GM21367 (cell line): ENCODE results near the gene HSPBP1.
"Not testable (repeated sequence)": the region's sequence is repeated elsewhere in the genome, so short reads cannot be mapped to it uniquely, and the experiment has no call there.

ENCODE experiments used
- ATAC-seq: cut with Tn5 transposase; IDR thresholded peaks from one replicate; pipeline ENCODE4 v1.9.1; 2021; ENCODE audit not compliant: unreplicated experiment

HSPBP1 gene

GRCh38 chr19:55241143-55241934, 38.6 kb downstream of the HSPBP1 start:
- ATAC-seq = no peak

- no peak for ATAC-seq
Observed at GRCh38 chr19:55240713-55241020, 39.2 kb downstream of the HSPBP1 start.

GRCh38 chr19:55239004-55239403, 40.9 kb downstream of the HSPBP1 start:
- no peak for ATAC-seq

GRCh38 chr19:55238030-55238429, 41.9 kb downstream of the HSPBP1 start:
- ATAC-seq = no peak

GRCh38 chr19:55232986-55233385, 46.9 kb downstream of the HSPBP1 start:
- ATAC-seq = no peak

GRCh38 chr19:55232286-55232602, 47.7 kb downstream of the HSPBP1 start:
- no peak for ATAC-seq

- no peak for ATAC-seq
Observed at GRCh38 chr19:55231391-55232285, 48.3 kb downstream of the HSPBP1 start.

GRCh38 chr19:55230780-55231179, 49.1 kb downstream of the HSPBP1 start:
- no peak for ATAC-seq

- no peak for ATAC-seq
Observed at GRCh38 chr19:55230329-55230728, 49.6 kb downstream of the HSPBP1 start.

- ATAC-seq = no peak
Observed at GRCh38 chr19:55229789-55230182, 50.1 kb downstream of the HSPBP1 start.

GRCh38 chr19:55229145-55229788, 50.6 kb downstream of the HSPBP1 start:
- ATAC-seq = no peak

GRCh38 chr19:55228403-55229031, 51.4 kb downstream of the HSPBP1 start, which contains the start of gene TMEM86B:
Gene TMEM86B (minus strand): TSS chr19:55228763. CDS start chr19:55228741, 22 bp downstream.
- no peak for ATAC-seq

GRCh38 chr19:55228015-55228391, 51.9 kb downstream of the HSPBP1 start:
- no peak for ATAC-seq

- no peak for ATAC-seq
Observed at GRCh38 chr19:55227241-55228014, 52.5 kb downstream of the HSPBP1 start.

GRCh38 chr19:55226788-55227187, 53.1 kb downstream of the HSPBP1 start:
- no peak for ATAC-seq

GRCh38 chr19:55226273-55226672, 53.6 kb downstream of the HSPBP1 start:
- ATAC-seq = no peak

- ATAC-seq = no peak
Observed at GRCh38 chr19:55225415-55225958, 54.4 kb downstream of the HSPBP1 start.

- not testable (repeated sequence) for ATAC-seq
Observed at GRCh38 chr19:55224679-55225414, 55.1 kb downstream of the HSPBP1 start.

- no peak for ATAC-seq
Observed at GRCh38 chr19:55224038-55224665, 55.8 kb downstream of the HSPBP1 start.
